IMR-90 (cell line): ENCODE data around the gene GPR152. TPM values are rescaled to one million over a fixed set of nuclear protein-coding genes. Genes with fewer than 3 reads are reported as not detected.
"Not testable (repeated sequence)": the region's sequence is repeated elsewhere in the genome, so short reads cannot be mapped to it uniquely, and the experiment has no call there.

Source experiments
- ATAC-seq: fragments of 200-7000 bp; cut with Tn5 transposase; 2 replicates; pipeline ENCODE4 v1.9.1; 2020; ENCODE audit warnings: low read depth, mild to moderate bottlenecking, moderate library complexity
- BruUV-seq: library from RNA; stranded (reverse); fragments of 400-500 nt; replicated peaks from 2 replicates; lab custom pipeline; 2021; lab: Mats Ljungman, UMichigan
- CTCF ChIA-PET: fragments of 300-600 bp; formaldehyde crosslinking; extraction: SDS; loops from one replicate; lab custom pipeline; 2021; ENCODE audit warnings: antibody characterized with exemption; lab: Yijun Ruan, JAX
- POLR2A ChIA-PET: fragments of 300-600 bp; sonication (Branson Sonifier 250); formaldehyde crosslinking; loops from one replicate; lab custom pipeline; 2022; ENCODE audit warnings: antibody characterized with exemption; ENCODE audit not compliant: unreplicated experiment; lab: Charles Lee
- DNase-seq: peaks from one replicate; pipeline ENCODE4 v3.0.0; 2013
- H2AFZ ChIP-seq: replicated peaks from 2 replicates; pipeline ENCODE3; 2013; ENCODE audit warnings: low read length, mild to moderate bottlenecking; ENCODE audit not compliant: poor library complexity
- H2AK5ac ChIP-seq: 2 replicates; pipeline ENCODE4 v1.6.1; 2013; ENCODE audit warnings: low read depth, low read length, inconsistent platforms
- H2AK9ac ChIP-seq: replicated peaks from 2 replicates; pipeline ENCODE3; 2013; ENCODE audit warnings: mild to moderate bottlenecking, low read depth, low read length, moderate library complexity; ENCODE audit not compliant: poor library complexity
- H2BK120ac ChIP-seq: 2 replicates; pipeline ENCODE4 v1.6.1; 2013; ENCODE audit warnings: low read depth, low read length, inconsistent platforms
- H2BK15ac ChIP-seq: 3 replicates; pipeline ENCODE4 v1.6.1; 2013; ENCODE audit warnings: low read depth, low read length, inconsistent platforms
- H2BK20ac ChIP-seq: 2 replicates; pipeline ENCODE4 v1.6.1; 2013; ENCODE audit warnings: low read depth, mild to moderate bottlenecking, inconsistent platforms, low read length, moderate library complexity
- H2BK5ac ChIP-seq: 2 replicates; pipeline ENCODE4 v1.6.1; 2013; ENCODE audit warnings: mild to moderate bottlenecking, low read depth, low read length, inconsistent platforms; ENCODE audit not compliant: poor library complexity, severe bottlenecking
- H3K14ac ChIP-seq: replicated peaks from 2 replicates; pipeline ENCODE4 v1.6.1; 2013; ENCODE audit warnings: low read depth, low read length, inconsistent platforms
- H3K18ac ChIP-seq: 2 replicates; pipeline ENCODE4 v1.6.1; 2013; ENCODE audit warnings: low read depth, low read length, control low read depth
- H3K23ac ChIP-seq: 2 replicates; pipeline ENCODE4 v1.6.1; 2013; ENCODE audit warnings: low read depth, low read length, inconsistent platforms
- H3K27ac ChIP-seq: 2 replicates; pipeline ENCODE4 v1.5.1; 2013; ENCODE audit warnings: mild to moderate bottlenecking, control low read depth, low read length; ENCODE audit not compliant: insufficient read depth
- H3K27me3 ChIP-seq: 2 replicates; pipeline ENCODE4 v1.6.1; 2013; ENCODE audit warnings: low read length; ENCODE audit not compliant: control insufficient read depth, insufficient read depth
- H3K36me3 ChIP-seq: 2 replicates; pipeline ENCODE4 v1.6.1; 2013; ENCODE audit warnings: low read length, mixed read lengths; ENCODE audit not compliant: control insufficient read depth, insufficient read depth
- H3K4ac ChIP-seq: 2 replicates; pipeline ENCODE4 v1.6.1; 2013; ENCODE audit warnings: low read depth, low read length, inconsistent platforms
- H3K4me1 ChIP-seq: 2 replicates; pipeline ENCODE4 v1.6.1; 2013; ENCODE audit warnings: low read length, mixed read lengths; ENCODE audit not compliant: control insufficient read depth, insufficient read depth
- H3K4me2 ChIP-seq: 2 replicates; pipeline ENCODE4 v1.6.1; 2013; ENCODE audit warnings: low read depth, mild to moderate bottlenecking, control low read depth, low read length, moderate library complexity
- H3K4me3 ChIP-seq: 2 replicates; pipeline ENCODE4 v1.5.1; 2013; ENCODE audit warnings: low read depth, mild to moderate bottlenecking, control low read depth, low read length, moderate library complexity; ENCODE audit not compliant: insufficient read depth
- H3K56ac ChIP-seq: 2 replicates; pipeline ENCODE4 v1.6.1; 2013; ENCODE audit warnings: low read length, inconsistent platforms; ENCODE audit not compliant: insufficient read depth; ENCODE audit errors: extremely low read depth
- H3K79me1 ChIP-seq, 2 experiments: 2 replicates each; pipeline ENCODE4 v1.6.1; 2013; ENCODE audit warnings: low read length in 2 of 2, inconsistent platforms in 1 of 2, low read depth in 1 of 2
- H3K9ac ChIP-seq: 2 replicates; pipeline ENCODE4 v1.6.1; 2013; ENCODE audit warnings: low read depth, low read length, control low read depth
- H3K9me1 ChIP-seq: 2 replicates; pipeline ENCODE4 v1.6.1; 2013; ENCODE audit warnings: low read length, inconsistent platforms; ENCODE audit not compliant: insufficient read depth
- H3K9me3 ChIP-seq: 2 replicates; pipeline ENCODE4 v1.6.1; 2013; ENCODE audit warnings: low read length; ENCODE audit not compliant: control insufficient read depth, insufficient read depth
- H4K20me1 ChIP-seq: 2 replicates; pipeline ENCODE4 v1.6.1; 2013; ENCODE audit warnings: low read length, inconsistent platforms; ENCODE audit not compliant: insufficient read depth
- H4K5ac ChIP-seq: 2 replicates; pipeline ENCODE4 v1.6.1; 2013; ENCODE audit warnings: mild to moderate bottlenecking, low read depth, low read length, control low read depth
- H4K8ac ChIP-seq, 2 experiments: 2 replicates each; pipeline ENCODE4 v1.6.1; 2013; ENCODE audit warnings: low read depth in 2 of 2, low read length in 2 of 2, control low read depth in 1 of 2, inconsistent platforms in 1 of 2
- H4K91ac ChIP-seq: 2 replicates; pipeline ENCODE4 v1.6.1; 2013; ENCODE audit warnings: low read depth, low read length, inconsistent platforms; ENCODE audit not compliant: insufficient read depth
- WGBS, 2 experiments: methylation state at CpG; one replicate each; pipeline versions ENCODE4 v1.1.5 to v1.1.7; 2013; ENCODE audit warnings: missing lambda C conversion rate in 2 of 2; ENCODE audit not compliant: insufficient read length in 1 of 2; ENCODE audit errors: extremely low coverage in 2 of 2; 5-methylcytosine and 5-hydroxymethylcytosine counted together
- dilution Hi-C: fragments of 300-500 bp; cut with HindIII; formaldehyde crosslinking; loops from one replicate; pipeline ENCODE4 v1.14.3; 2018; ENCODE audit warnings: low sequenced_read_pairs; ENCODE audit not compliant: unreplicated experiment
- in situ Hi-C: fragments of 300-500 bp; cut with MboI; formaldehyde crosslinking; loops from 3 replicates; pipeline ENCODE4 v1.14.3; 2019; ENCODE audit warnings: low sequenced_read_pairs, inconsistent platforms, mixed read lengths
- intact Hi-C: fragments of 100-400 bp; cut with micrococcal nuclease; formaldehyde crosslinking; loops from 2 replicates; pipeline ENCODE4 v1.10.0; 2022
- polyA plus RNA-seq, 3 experiments: library from polyadenylated mRNA; depleted of rRNA; stranded (reverse); fragments of >200 nt; gene quantifications; 2 replicates each; pipeline ENCODE4 v1.2.3, GENCODE V29; 2012; ENCODE audit warnings: low replicate concordance in 1 of 3
- total RNA-seq: library from RNA; depleted of rRNA; stranded (reverse); fragments of >200 nt; gene quantifications from 2 replicates; pipeline ENCODE4 v1.2.3, GENCODE V29; 2012

The GPR152 gene
- total and polyA plus RNA-seq, 2 of the 4 experiments (the other 2 are of a cell fraction): not detected

GRCh38 chr11:67427364-67427859, 25.1 kb downstream of the GPR152 start:
- not testable (repeated sequence) for ATAC-seq
- peak overlapping the region; percentile 80 for H3K27ac ChIP-seq

More at GRCh38 chr11:67427364-67427859, 25.1 kb downstream of the GPR152 start:
- Histone ChIP-seq H2AK9ac (peak overlapping the region; percentile 95), H2AFZ (peak overlapping the region; percentile 100), H4K8ac (peak overlapping the region; percentile 89 to 95), H3K9ac (peak overlapping the region; percentile 90), H3K56ac (peak overlapping the region; percentile 92; the same call in 1 of the 2 replicates), H3K79me1 (peaks cover 11 to 29% of the 10 kb centered on the region in 2 experiments), H3K4ac (peak overlapping the region; percentile 92), H2AK5ac (peak overlapping the region; percentile 91), H3K4me3 (peak overlapping the region; percentile 75), H3K4me2 (peak overlapping the region; percentile 87), H2BK120ac (peak overlapping the region; percentile 69), H4K91ac (peak overlapping the region; percentile 65), H3K23ac (peak overlapping the region; percentile 92), H2BK5ac (peak overlapping the region; percentile 92), H4K5ac (peak overlapping the region; percentile 89), H3K14ac (peak overlapping the region; percentile 98), H2BK15ac (peak overlapping the region; percentile 40; the same call in 1 of the 3 replicates)
- H3K9me3 ChIP-seq, H3K18ac ChIP-seq, H3K4me1 ChIP-seq, in situ Hi-C loops, POLR2A ChIA-PET, intact Hi-C loops, dilution Hi-C loops, CTCF ChIA-PET, H3K27me3 ChIP-seq, DNase-seq, H4K20me1 ChIP-seq, H3K36me3 ChIP-seq, H3K9me1 ChIP-seq, BruUV-seq, H2BK20ac ChIP-seq: not testable (repeated sequence)
- WGBS, 2 experiments: 96% methylated on average over 9 of the region's 19 CpGs; no CpG with 5 or more reads in 1 of the 2 experiments
